ENCODE measurements around the gene B4GALT7. TPM values are rescaled to one million over a fixed set of nuclear protein-coding genes. Genes with fewer than 3 reads are reported as not detected.
"Not testable (repeated sequence)": the region's sequence is repeated elsewhere in the genome, so short reads cannot be mapped to it uniquely, and the experiment has no call there.

Gene B4GALT7
- total RNA-seq, 6 experiments from 2014 or later: 9.3 to 28.7 (median 14.1) TPM

GRCh38 chr5:177611446-177612214 lies 11.7 kb downstream of the B4GALT7 start:
- DNase-seq (peak in 1 of 3 donors; percentile 35), ATAC-seq (no peak)
- H3K27me3 ChIP-seq: no peaks in the 10 kb centered on the region
- TF ChIP-seq, protein P1, sequence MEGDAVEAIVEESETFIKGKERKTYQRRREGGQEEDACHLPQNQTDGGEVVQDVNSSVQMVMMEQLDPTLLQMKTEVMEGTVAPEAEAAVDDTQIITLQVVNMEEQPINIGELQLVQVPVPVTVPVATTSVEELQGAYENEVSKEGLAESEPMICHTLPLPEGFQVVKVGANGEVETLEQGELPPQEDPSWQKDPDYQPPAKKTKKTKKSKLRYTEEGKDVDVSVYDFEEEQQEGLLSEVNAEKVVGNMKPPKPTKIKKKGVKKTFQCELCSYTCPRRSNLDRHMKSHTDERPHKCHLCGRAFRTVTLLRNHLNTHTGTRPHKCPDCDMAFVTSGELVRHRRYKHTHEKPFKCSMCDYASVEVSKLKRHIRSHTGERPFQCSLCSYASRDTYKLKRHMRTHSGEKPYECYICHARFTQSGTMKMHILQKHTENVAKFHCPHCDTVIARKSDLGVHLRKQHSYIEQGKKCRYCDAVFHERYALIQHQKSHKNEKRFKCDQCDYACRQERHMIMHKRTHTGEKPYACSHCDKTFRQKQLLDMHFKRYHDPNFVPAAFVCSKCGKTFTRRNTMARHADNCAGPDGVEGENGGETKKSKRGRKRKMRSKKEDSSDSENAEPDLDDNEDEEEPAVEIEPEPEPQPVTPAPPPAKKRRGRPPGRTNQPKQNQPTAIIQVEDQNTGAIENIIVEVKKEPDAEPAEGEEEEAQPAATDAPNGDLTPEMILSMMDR (IDR thresholded peaks at IDR 0.05): no peak
- no peak for TF ChIP-seq POLR2A (IDR thresholded peaks at IDR 0.05)
- H3K4me1 ChIP-seq: peaks cover 0 to 7% (median 3%) of the 10 kb centered on the region in 4 donors
- H3K4me3 ChIP-seq: no peak overlapping the region
- intact Hi-C loops (cut with DNase I): no loop called here
- 92% methylated on average over 5 of the region's 15 CpGs for WGBS (ENCODE audit: insufficient coverage, low coverage, low lambda C conversion rate, missing lambda C conversion rate)
- no peaks in the 10 kb centered on the region for H3K9me3 ChIP-seq
- no peaks in the 10 kb centered on the region for H3K36me3 ChIP-seq
- H3K27ac ChIP-seq: no peak overlapping the region

DNA sequence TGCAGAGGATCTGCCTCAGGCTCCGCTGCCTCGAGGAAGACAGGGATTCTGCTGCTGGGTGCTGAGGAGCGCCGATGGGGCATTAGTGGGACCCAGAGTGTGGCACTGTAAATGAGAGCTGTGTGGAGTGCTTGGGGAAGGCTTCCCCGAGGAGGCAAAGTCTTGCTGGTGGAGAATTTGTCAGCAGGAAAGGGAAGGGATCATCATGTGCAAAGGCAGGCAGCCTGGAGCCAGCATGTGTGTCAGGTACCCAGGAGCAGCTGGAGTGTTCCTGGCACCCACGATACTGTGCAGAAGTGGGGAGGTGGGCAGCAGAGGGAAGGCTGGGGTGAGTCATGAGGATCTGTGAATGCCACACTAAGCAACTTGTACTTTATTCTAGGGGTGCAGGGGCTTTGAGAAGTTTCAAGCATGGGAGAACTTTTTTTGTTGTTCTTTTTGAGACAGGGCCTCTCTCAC lies 12.3 kb downstream of the B4GALT7 start:
- DNase-seq: peak in 1 of 3 donors; percentile 36
- Histone ChIP-seq H3K36me3 (no peaks in the 10 kb centered on the region), H3K4me3 (no peak overlapping the region), H3K27ac (no peak overlapping the region), H3K4me1 (peaks cover 0 to 3% (median 2%) of the 10 kb centered on the region in 4 donors), H3K27me3 (no peaks in the 10 kb centered on the region), H3K9me3 (no peaks in the 10 kb centered on the region)
- intact Hi-C loops (cut with DNase I): no loop called here
- 56% methylated on average over 1 of the region's 6 CpGs for WGBS (ENCODE audit: insufficient coverage, low coverage, low lambda C conversion rate, missing lambda C conversion rate)
- TF ChIP-seq, protein P1 (IDR thresholded peaks at IDR 0.05): no peak
- no peak for TF ChIP-seq POLR2A (IDR thresholded peaks at IDR 0.05)
- ATAC-seq: no peak

GRCh38 chr5:177620560-177620959 lies 20.6 kb downstream of the B4GALT7 start:
- no peaks in the 10 kb centered on the region for H3K4me1 ChIP-seq
- H3K27ac ChIP-seq: no peak overlapping the region
- H3K4me3 ChIP-seq: no peak overlapping the region
- WGBS (ENCODE audit: insufficient coverage, low coverage, low lambda C conversion rate, missing lambda C conversion rate): 100% methylated on average over 2 of the region's 2 CpGs
- DNase-seq (no peak), ATAC-seq (no peak)
- H3K27me3 ChIP-seq: no peaks in the 10 kb centered on the region
- intact Hi-C loops (cut with DNase I): no loop called here
- no peaks in the 10 kb centered on the region for H3K9me3 ChIP-seq
- no peak for TF ChIP-seq POLR2A (IDR thresholded peaks at IDR 0.05)
- TF ChIP-seq, protein P1 (IDR thresholded peaks at IDR 0.05): no peak
- H3K36me3 ChIP-seq: peaks cover 0 to 11% (median 2%) of the 10 kb centered on the region in 4 donors

GRCh38 chr5:177624172-177624571 lies 24.2 kb downstream of the B4GALT7 start:
- H3K27me3 ChIP-seq; H3K9me3 ChIP-seq; H3K27ac ChIP-seq; ATAC-seq; H3K4me1 ChIP-seq; H3K4me3 ChIP-seq; intact Hi-C loops (cut with DNase I); DNase-seq; H3K36me3 ChIP-seq: not testable (repeated sequence)
- 84% methylated on average over 5 of the region's 10 CpGs for WGBS (ENCODE audit: insufficient coverage, low coverage, low lambda C conversion rate, missing lambda C conversion rate)

DNA sequence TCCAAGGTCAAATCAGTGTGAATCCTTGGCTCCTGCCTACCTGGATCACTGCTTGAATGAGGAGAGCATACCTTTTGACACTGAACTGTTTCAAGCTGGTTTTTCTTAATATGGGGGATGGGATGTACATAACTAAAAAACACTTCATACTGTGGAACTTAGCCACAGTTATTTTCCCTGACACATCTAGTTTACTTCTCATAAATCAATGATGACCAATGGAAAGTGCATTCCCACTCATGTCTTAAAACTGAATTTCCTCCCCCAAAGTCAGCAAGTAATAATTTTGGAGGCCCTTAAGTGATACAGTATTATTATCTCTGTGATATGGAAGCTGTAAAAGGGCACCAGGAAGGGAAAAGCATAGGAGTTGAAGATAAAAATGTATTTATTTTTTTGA lies 30.3 kb downstream of the B4GALT7 start:
- H3K4me1 ChIP-seq; H3K27me3 ChIP-seq; H3K27ac ChIP-seq; H3K36me3 ChIP-seq; intact Hi-C loops (cut with DNase I); H3K4me3 ChIP-seq; H3K9me3 ChIP-seq; DNase-seq; ATAC-seq: not testable (repeated sequence)

DNA sequence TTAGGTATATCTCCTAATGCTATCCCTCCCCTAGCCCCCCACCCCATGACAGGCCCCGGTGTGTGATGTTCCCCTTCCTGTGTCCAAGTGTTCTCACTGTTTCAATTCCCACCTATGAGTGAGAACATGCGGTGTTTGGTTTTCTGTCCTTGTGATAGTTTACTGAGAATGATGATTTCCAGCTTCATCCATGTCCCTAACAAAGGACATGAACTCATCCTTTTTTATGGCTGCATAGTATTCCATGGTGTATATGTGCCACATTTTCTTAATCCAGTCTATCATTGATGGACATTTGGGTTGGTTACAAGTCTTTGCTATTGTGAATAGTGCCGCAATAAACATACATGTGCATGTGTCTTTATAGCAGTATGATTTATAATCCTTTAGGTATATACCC lies 35.0 kb downstream of the B4GALT7 start:
- H3K4me1 ChIP-seq, DNase-seq: not testable (repeated sequence)
- WGBS (ENCODE audit: insufficient coverage, low coverage, low lambda C conversion rate, missing lambda C conversion rate): 88% methylated on average over 3 of the region's 3 CpGs

GRCh38 chr5:177645462-177645861 lies 45.5 kb downstream of the B4GALT7 start:
- H3K36me3 ChIP-seq; ATAC-seq; intact Hi-C loops (cut with DNase I); H3K9me3 ChIP-seq; H3K27me3 ChIP-seq; H3K27ac ChIP-seq; DNase-seq; H3K4me3 ChIP-seq; H3K4me1 ChIP-seq: not testable (repeated sequence)
- WGBS (ENCODE audit: insufficient coverage, low coverage, low lambda C conversion rate, missing lambda C conversion rate): no CpG with 5 or more reads among the region's 1 CpG

More for the DNA sequence above, 35.0 kb downstream of the B4GALT7 start:
- H3K27me3 ChIP-seq; H3K4me3 ChIP-seq; H3K9me3 ChIP-seq; H3K36me3 ChIP-seq; H3K27ac ChIP-seq; ATAC-seq; intact Hi-C loops (cut with DNase I): not testable (repeated sequence)

DNA sequence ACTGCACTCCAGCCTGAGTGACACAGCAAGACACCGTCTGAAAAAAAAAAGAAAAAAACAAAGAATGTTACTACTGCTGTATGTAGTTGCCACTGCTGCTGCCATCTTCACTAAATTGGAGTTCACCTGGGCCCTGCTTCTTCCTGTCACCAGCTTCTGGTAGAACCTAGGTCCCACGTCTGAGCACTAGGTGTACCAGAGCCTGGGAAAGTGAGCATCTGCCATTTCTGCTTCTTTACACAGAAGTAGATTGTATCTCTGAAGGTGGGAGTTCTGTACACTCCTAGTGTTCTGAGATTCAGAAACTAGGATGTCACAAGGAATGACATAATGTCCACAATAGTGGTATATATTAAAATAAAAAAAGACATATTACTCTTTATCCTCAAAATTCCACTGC lies 51.3 kb downstream of the B4GALT7 start:
- H3K4me1 ChIP-seq; H3K27ac ChIP-seq; H3K9me3 ChIP-seq; DNase-seq; H3K4me3 ChIP-seq; ATAC-seq; intact Hi-C loops (cut with DNase I); H3K27me3 ChIP-seq; H3K36me3 ChIP-seq: not testable (repeated sequence)
- WGBS (ENCODE audit: insufficient coverage, low coverage, low lambda C conversion rate, missing lambda C conversion rate): 78% methylated on average over 1 of the region's 2 CpGs

DNA sequence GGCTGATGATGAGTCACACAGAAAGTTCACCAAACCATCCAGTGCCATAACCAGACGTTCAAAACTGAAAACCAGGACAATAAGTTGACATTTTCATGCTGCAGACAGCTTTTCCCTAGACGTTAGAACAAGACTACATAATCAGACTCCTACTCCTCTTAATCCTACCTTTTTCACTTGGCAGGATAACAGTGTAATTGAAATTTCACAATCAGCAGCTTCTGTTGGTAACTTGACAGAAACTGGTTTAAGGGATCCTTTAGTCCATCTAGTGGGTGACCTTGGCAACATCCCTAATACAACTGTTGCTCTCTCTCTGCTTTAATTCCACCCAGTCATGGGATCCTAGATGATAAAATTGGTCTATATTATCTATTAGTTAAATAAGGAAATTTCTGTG lies 57.9 kb downstream of the B4GALT7 start:
- H3K4me1 ChIP-seq; intact Hi-C loops (cut with DNase I); H3K36me3 ChIP-seq; H3K4me3 ChIP-seq; DNase-seq; H3K27me3 ChIP-seq; H3K9me3 ChIP-seq: not testable (repeated sequence)
- H3K27ac ChIP-seq: peak overlapping the region in 1 of 3 donors; percentile 24
- WGBS (ENCODE audit: insufficient coverage, low coverage, low lambda C conversion rate, missing lambda C conversion rate): 6% methylated on average over 2 of the region's 2 CpGs
- ATAC-seq: peak; percentile 88 to 97 (median 93)
